ENCODE results near the gene MDP1.

DNA sequence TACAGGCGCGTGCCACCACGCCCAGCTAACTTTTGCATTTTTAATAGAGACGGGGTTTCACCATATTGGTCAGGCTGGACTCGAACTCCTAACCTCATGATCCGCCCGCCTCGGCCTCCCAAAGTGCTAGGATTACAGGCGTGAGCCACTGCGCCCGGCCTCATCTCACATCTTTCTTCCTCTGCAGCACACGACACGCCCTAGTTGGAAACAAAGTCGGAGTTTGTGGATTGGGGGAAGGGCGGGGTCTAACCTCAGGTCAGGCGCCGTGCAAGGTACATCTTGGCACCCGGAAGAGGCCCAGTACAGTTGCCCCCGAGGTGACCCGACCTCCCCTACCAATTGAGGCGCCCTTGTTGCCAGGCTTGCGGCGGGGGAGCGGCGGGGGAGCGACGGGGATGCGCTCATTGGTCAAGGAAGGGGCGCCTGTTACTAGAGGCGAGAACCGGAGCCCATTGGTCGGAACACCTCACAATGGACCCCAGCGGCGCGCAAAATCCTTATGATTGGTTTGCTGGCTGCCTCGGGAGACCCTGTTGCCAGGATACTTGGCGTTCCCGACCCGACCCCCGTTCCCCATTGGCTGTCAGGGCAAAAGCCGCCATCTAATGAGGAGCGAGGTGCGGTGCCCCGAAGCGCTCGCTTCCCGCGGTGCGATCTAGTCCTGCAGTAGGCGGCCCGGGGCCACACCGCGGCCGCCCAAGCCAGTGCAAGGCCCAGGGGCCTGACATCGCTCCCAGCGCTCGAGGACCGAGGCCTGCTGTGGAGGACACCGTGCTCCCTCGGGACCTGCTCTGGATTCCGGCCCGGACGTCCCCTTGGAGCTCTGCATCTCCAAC, 44.2 kb downstream of the MDP1 start, which contains the start of gene REC8:
- TF ChIP-seq, protein P1, sequence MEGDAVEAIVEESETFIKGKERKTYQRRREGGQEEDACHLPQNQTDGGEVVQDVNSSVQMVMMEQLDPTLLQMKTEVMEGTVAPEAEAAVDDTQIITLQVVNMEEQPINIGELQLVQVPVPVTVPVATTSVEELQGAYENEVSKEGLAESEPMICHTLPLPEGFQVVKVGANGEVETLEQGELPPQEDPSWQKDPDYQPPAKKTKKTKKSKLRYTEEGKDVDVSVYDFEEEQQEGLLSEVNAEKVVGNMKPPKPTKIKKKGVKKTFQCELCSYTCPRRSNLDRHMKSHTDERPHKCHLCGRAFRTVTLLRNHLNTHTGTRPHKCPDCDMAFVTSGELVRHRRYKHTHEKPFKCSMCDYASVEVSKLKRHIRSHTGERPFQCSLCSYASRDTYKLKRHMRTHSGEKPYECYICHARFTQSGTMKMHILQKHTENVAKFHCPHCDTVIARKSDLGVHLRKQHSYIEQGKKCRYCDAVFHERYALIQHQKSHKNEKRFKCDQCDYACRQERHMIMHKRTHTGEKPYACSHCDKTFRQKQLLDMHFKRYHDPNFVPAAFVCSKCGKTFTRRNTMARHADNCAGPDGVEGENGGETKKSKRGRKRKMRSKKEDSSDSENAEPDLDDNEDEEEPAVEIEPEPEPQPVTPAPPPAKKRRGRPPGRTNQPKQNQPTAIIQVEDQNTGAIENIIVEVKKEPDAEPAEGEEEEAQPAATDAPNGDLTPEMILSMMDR (conservative IDR thresholded peaks at IDR 0.05; ENCODE audit: low read length): no peak
- no peak for TF ChIP-seq EZH2phosphoT487 (IDR thresholded peaks at IDR 0.05; ENCODE audit: borderline replicate concordance, low read depth, low read length)

Measured in OCI-LY7 (cell line).